ENCODE results near the gene VSNL1. TPM values are rescaled to one million over a fixed set of nuclear protein-coding genes. Genes with fewer than 3 reads are reported as not detected.

The VSNL1 gene
- total RNA-seq, 2 donors from 2014 or later, result 25.2 to 26.6 TPM

GRCh38 chr2:17599617-17600016, 59.1 kb downstream of the VSNL1 start:
- no peak for ATAC-seq
- intact Hi-C loops (cut with DNase I), result no loop called here
- DNase-seq, result no peak

- ATAC-seq, result peak; percentile 68 to 72
- intact Hi-C loops (cut with DNase I), result no loop called here
- DNase-seq, result no peak
Observed at GRCh38 chr2:17600556-17601204, 60.2 kb downstream of the VSNL1 start.

- DNase-seq, result no peak
- no peak for ATAC-seq
- intact Hi-C loops (cut with DNase I), result no loop called here
Observed at GRCh38 chr2:17604050-17604449, 63.6 kb downstream of the VSNL1 start.

- ATAC-seq (no peak), DNase-seq (no peak)
- intact Hi-C loops (cut with DNase I), result no loop called here
Observed at GRCh38 chr2:17605696-17606095, 65.2 kb downstream of the VSNL1 start.

- DNase-seq (no peak), ATAC-seq (no peak)
- intact Hi-C loops (cut with DNase I), result no loop called here
Observed at GRCh38 chr2:17606851-17607250, 66.4 kb downstream of the VSNL1 start.

GRCh38 chr2:17607379-17607778, 66.9 kb downstream of the VSNL1 start:
- DNase-seq, result no peak
- intact Hi-C loops (cut with DNase I), result no loop called here
- no peak for ATAC-seq

GRCh38 chr2:17608251-17608650, 67.8 kb downstream of the VSNL1 start:
- intact Hi-C loops (cut with DNase I), result no loop called here
- ATAC-seq (no peak), DNase-seq (no peak)

- ATAC-seq, result peak; percentile 93 to 94
- DNase-seq, result peak; percentile 66
Observed at GRCh38 chr2:17610521-17610920, 70.0 kb downstream of the VSNL1 start.

GRCh38 chr2:17611036-17611435, 70.5 kb downstream of the VSNL1 start:
- intact Hi-C loops (cut with DNase I), result no loop called here
- DNase-seq (no peak), ATAC-seq (no peak)

More at GRCh38 chr2:17610521-17610920, 70.0 kb downstream of the VSNL1 start:
- intact Hi-C loops (cut with DNase I), result no loop called here

GRCh38 chr2:17614174-17614930, 73.9 kb downstream of the VSNL1 start:
- intact Hi-C loops (cut with DNase I), result no loop called here
- ATAC-seq, result no peak

GRCh38 chr2:17615147-17615546, 74.7 kb downstream of the VSNL1 start:
- no peak for DNase-seq
- ATAC-seq, result no peak
- intact Hi-C loops (cut with DNase I), result no loop called here

More at GRCh38 chr2:17614174-17614930, 73.9 kb downstream of the VSNL1 start:
- DNase-seq, result no peak

GRCh38 chr2:17615728-17616351, 75.3 kb downstream of the VSNL1 start:
- intact Hi-C loops (cut with DNase I), result no loop called here
- no peak for DNase-seq
- peak in 1 of 2 donors; percentile 22 for ATAC-seq

- DNase-seq (no peak), ATAC-seq (no peak)
- intact Hi-C loops (cut with DNase I), result no loop called here
Observed at GRCh38 chr2:17616405-17616804, 75.9 kb downstream of the VSNL1 start.

- DNase-seq (no peak), ATAC-seq (no peak)
- intact Hi-C loops (cut with DNase I), result no loop called here
Observed at GRCh38 chr2:17617516-17617915, 77.0 kb downstream of the VSNL1 start.

- ATAC-seq, result no peak
- DNase-seq, result no peak
- intact Hi-C loops (cut with DNase I), result no loop called here
Observed at GRCh38 chr2:17617955-17618354, 77.5 kb downstream of the VSNL1 start.

- ATAC-seq (peak; percentile 80 to 81), DNase-seq (peak; percentile 63)
- intact Hi-C loops (cut with DNase I), result no loop called here
Observed at GRCh38 chr2:17620280-17620679, 79.8 kb downstream of the VSNL1 start.

GRCh38 chr2:17620841-17621240, 80.3 kb downstream of the VSNL1 start:
- DNase-seq (no peak), ATAC-seq (peak in 1 of 2 donors; percentile 24)
- intact Hi-C loops (cut with DNase I), result no loop called here

- peak in 1 of 2 donors; percentile 68 for ATAC-seq
- no peak for DNase-seq
- intact Hi-C loops (cut with DNase I), result no loop called here
Observed at GRCh38 chr2:17621781-17622180, 81.3 kb downstream of the VSNL1 start.

GRCh38 chr2:17625446-17625845, 85.0 kb downstream of the VSNL1 start:
- ATAC-seq (no peak), DNase-seq (no peak)
- intact Hi-C loops (cut with DNase I), result no loop called here

GRCh38 chr2:17626986-17627385, 86.5 kb downstream of the VSNL1 start:
- no peak for DNase-seq
- ATAC-seq, result no peak
- intact Hi-C loops (cut with DNase I), result no loop called here
